BE2C (cell line): ENCODE data around the gene AFDN.

Source experiments
- DNase-seq: peaks from one replicate; pipeline ENCODE4 v3.0.0-alpha.2; 2020
- H3K27me3 ChIP-seq: fragments of 250-450 bp; sonication (Bioruptor Pico); 2 replicates; pipeline ENCODE4 v1.5.1; 2020; ENCODE audit warnings: mild to moderate bottlenecking
- H3K36me3 ChIP-seq: fragments of 250-450 bp; sonication (Bioruptor Pico); 2 replicates; pipeline ENCODE4 v1.5.1; 2020; ENCODE audit warnings: mild to moderate bottlenecking
- H3K4me1 ChIP-seq: fragments of 250-450 bp; sonication (Bioruptor Pico); 2 replicates; pipeline ENCODE4 v1.5.1; 2020
- H3K4me3 ChIP-seq: 2 replicates; pipeline ENCODE4 v1.5.1; 2011; ENCODE audit warnings: low read depth, low read length
- H3K9me3 ChIP-seq: fragments of 250-450 bp; sonication (Bioruptor Pico); 2 replicates; pipeline ENCODE4 v1.5.1; 2020
- CTCF ChIP-seq: IDR thresholded peaks from 2 replicates; pipeline ENCODE4 v1.5.1; 2012; ENCODE audit warnings: mild to moderate bottlenecking, low read depth, low read length

Gene AFDN

GRCh38 chr6:167981916-167982462, 155.3 kb downstream of the AFDN start:
- DNase-seq, result no peak
- Histone ChIP-seq H3K36me3 (no peaks in the 10 kb centered on the region), H3K4me3 (no peak overlapping the region), H3K27me3 (no peaks in the 10 kb centered on the region), H3K9me3 (no peaks in the 10 kb centered on the region), H3K4me1 (no peaks in the 10 kb centered on the region)
- TF ChIP-seq CTCF, result no peak

DNA sequence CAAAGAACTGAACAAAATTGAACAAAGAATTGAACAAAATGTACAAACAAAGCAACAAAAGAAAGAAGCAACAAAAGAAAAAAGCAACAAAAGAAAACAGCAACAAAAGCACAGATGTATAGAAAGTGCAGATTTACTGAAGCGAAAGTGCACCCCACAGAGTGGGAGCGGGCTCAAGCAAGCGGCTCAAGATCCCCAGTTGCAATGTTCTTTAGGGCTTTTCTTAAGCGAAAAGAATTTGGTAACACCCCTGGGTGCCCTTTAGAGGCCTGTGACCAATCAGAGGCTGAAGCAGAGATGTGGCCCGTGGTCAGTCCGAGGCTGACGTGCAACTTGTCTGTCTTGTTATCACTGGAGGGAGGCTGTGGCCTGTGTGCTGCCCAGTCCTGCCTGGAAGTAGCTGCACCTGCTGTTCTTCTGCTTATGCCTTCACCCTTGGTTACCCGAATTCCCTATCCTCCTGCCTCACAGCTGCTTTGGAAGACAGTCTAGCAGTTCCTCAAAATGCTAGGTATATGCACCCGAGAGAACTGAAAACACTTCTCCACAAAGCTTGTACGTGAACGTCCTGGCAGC, 157.5 kb downstream of the AFDN start:
- Histone ChIP-seq H3K4me3 (no peak overlapping the region), H3K4me1 (no peaks in the 10 kb centered on the region), H3K27me3 (no peaks in the 10 kb centered on the region), H3K36me3 (no peaks in the 10 kb centered on the region), H3K9me3 (no peaks in the 10 kb centered on the region)
- TF ChIP-seq CTCF, result no peak
- no peak for DNase-seq

GRCh38 chr6:167984876-167985604, 158.3 kb downstream of the AFDN start:
- Histone ChIP-seq H3K9me3 (no peaks in the 10 kb centered on the region), H3K27me3 (no peaks in the 10 kb centered on the region), H3K4me1 (no peaks in the 10 kb centered on the region), H3K4me3 (no peak overlapping the region), H3K36me3 (no peaks in the 10 kb centered on the region)
- no peak for DNase-seq
- TF ChIP-seq CTCF, result no peak

GRCh38 chr6:167985911-167986595, 159.3 kb downstream of the AFDN start:
- no peaks in the 10 kb centered on the region for H3K9me3 ChIP-seq
- no peak overlapping the region for H3K4me3 ChIP-seq
- H3K36me3 ChIP-seq, result no peaks in the 10 kb centered on the region
- no peak for TF ChIP-seq CTCF
- H3K27me3 ChIP-seq, result no peaks in the 10 kb centered on the region
- H3K4me1 ChIP-seq, result no peaks in the 10 kb centered on the region
- no peak for DNase-seq

DNA sequence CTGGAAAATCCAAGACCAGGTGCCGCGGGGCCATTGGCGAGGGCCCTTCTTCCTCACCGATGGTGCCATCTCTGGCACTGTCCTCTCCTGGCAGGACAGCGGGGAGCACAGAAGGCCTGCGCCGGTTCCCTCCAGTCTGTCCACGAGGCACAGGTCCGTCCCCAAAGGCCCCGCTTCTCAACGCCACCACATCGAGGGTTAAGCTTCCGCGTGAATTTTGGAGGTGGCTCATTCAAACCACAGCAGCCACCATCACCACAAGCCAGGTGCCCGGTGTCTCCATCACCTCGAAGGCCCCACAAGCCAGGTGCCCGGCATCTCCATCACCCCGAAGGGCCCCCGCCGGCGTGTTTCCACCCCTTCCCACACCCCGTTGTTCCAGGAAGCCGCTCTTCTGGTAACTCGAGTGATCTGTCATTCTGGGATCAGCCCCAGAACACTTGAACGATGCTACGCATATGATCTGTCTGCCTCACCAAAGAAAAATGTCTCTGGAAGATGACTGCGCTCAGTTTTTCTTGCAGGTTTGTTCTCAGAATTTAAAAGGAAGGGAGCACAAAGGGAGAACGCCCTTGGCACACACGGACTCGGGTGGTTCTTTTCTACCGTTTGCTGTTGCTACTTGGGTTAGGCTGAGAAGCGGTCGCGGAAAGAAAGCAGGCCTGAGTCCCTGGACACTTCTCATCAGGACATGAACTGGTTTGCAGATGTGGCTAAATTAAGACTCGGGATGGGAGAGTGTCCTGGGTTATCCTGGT, 160.9 kb downstream of the AFDN start:
- H3K4me1 ChIP-seq, result no peaks in the 10 kb centered on the region
- no peaks in the 10 kb centered on the region for H3K9me3 ChIP-seq
- H3K36me3 ChIP-seq, result no peaks in the 10 kb centered on the region
- H3K4me3 ChIP-seq, result no peak overlapping the region
- no peak for TF ChIP-seq CTCF
- no peak for DNase-seq
- H3K27me3 ChIP-seq, result no peaks in the 10 kb centered on the region
